Stimulated activated naive CD4-positive, alpha-beta T cell treated with Interleukin-2 at 50 U/mL for 16 hours (primary cell): ENCODE results near the gene RAD21L1.
A peak's percentile ranks its signal among the peaks of the same experiment; 100 is the strongest.

Experiments used
- DNase-seq: peaks from one replicate; lab custom pipeline; 2025; lab: John Stamatoyannopoulos, UW

Gene RAD21L1

GRCh38 chr20:1225783-1226654 lies at the start of gene RAD21L1:
RAD21L1 (plus strand) TSS chr20:1226044; CDS start chr20:1228454, 2,410 bp downstream.
- peak; percentile 84 for DNase-seq

GRCh38 chr20:1177680-1178079 lies 48.2 kb upstream of the RAD21L1 start:
- no peak for DNase-seq

- no peak for DNase-seq
These were observed 47.7 kb upstream of the RAD21L1 start for GRCh38 chr20:1178103-1178502.

- no peak for DNase-seq
These were observed 47.2 kb upstream of the RAD21L1 start for GRCh38 chr20:1178623-1179022.

- DNase-seq: no peak
These were observed 44.9 kb upstream of the RAD21L1 start for GRCh38 chr20:1180949-1181348.

- DNase-seq: no peak
These were observed 43.7 kb upstream of the RAD21L1 start for GRCh38 chr20:1182106-1182505.

GRCh38 chr20:1183153-1183552 lies 42.7 kb upstream of the RAD21L1 start:
- no peak for DNase-seq

GRCh38 chr20:1184260-1184637 lies 41.6 kb upstream of the RAD21L1 start:
- no peak for DNase-seq

- DNase-seq: no peak
These were observed 41.1 kb upstream of the RAD21L1 start, which contains the start of gene TMEM74B for GRCh38 chr20:1184638-1185315. TMEM74B (minus strand) TSS chr20:1184981; CDS start chr20:1183801, 1,180 bp downstream.

- DNase-seq: no peak
These were observed 40.5 kb upstream of the RAD21L1 start for GRCh38 chr20:1185316-1185741.

GRCh38 chr20:1185790-1186334 lies 40.0 kb upstream of the RAD21L1 start:
- DNase-seq: peak; percentile 7

- no peak for DNase-seq
These were observed 39.4 kb upstream of the RAD21L1 start for GRCh38 chr20:1186367-1186991.

- no peak for DNase-seq
These were observed 38.2 kb upstream of the RAD21L1 start for GRCh38 chr20:1187605-1188171.

GRCh38 chr20:1188347-1188746 lies 37.5 kb upstream of the RAD21L1 start:
- DNase-seq: no peak

- no peak for DNase-seq
These were observed 36.0 kb upstream of the RAD21L1 start for GRCh38 chr20:1189827-1190226.

GRCh38 chr20:1190847-1191246 lies 35.0 kb upstream of the RAD21L1 start:
- no peak for DNase-seq

GRCh38 chr20:1191299-1191698 lies 34.5 kb upstream of the RAD21L1 start:
- no peak for DNase-seq

- no peak for DNase-seq
These were observed 30.6 kb upstream of the RAD21L1 start for GRCh38 chr20:1195226-1195625.

- no peak for DNase-seq
These were observed 29.2 kb upstream of the RAD21L1 start for GRCh38 chr20:1196634-1197033.

GRCh38 chr20:1197801-1198200 lies 28.0 kb upstream of the RAD21L1 start:
- DNase-seq: no peak

- DNase-seq: no peak
These were observed 27.1 kb upstream of the RAD21L1 start for GRCh38 chr20:1198751-1199150.
